Testis (tissue), 2 donors: ENCODE measurements around the gene FAM110A.

Experiments
- CTCF ChIP-seq, 3 experiments: fragments of 450-650 bp in 2 of 3; fragments of 200-600 bp in 1 of 3; sonication (generic) in 1 of 3; IDR thresholded peaks; one replicate each; pipeline ENCODE4 v1.5.1; 2016 to 2019; ENCODE audit warnings: antibody characterized with exemption in 3 of 3, mild to moderate bottlenecking in 2 of 3, moderate library complexity in 1 of 3
- POLR2A ChIP-seq: fragments of 450-650 bp; IDR thresholded peaks from one replicate; pipeline ENCODE4 v1.6.1; 2017; ENCODE audit warnings: antibody characterized with exemption, mild to moderate bottlenecking, moderate library complexity

- TF ChIP-seq CTCF (IDR thresholded peaks at IDR 0.05) (no peak), POLR2A (no peak)
Observed at GRCh38 chr20:829551-829950, 4.0 kb upstream of the FAM110A start.
